NCI-H128 (cell line): Measurements from ENCODE around the gene TFAP2E.
A peak's percentile ranks its signal among the peaks of the same experiment; 100 is the strongest.

Experiments
- DNase-seq: peaks from one replicate; lab custom pipeline; 2025; ENCODE audit not compliant: unreplicated experiment; lab: John Stamatoyannopoulos, UW

The TFAP2E gene

GRCh38 chr1:35641233-35641866 is 68.2 kb downstream of the TFAP2E start, which contains the start of gene PSMB2:
PSMB2 (minus strand) TSS chr1:35641526; CDS start chr1:35641432, 94 bp downstream.
- DNase-seq = peak; percentile 97

- no peak for DNase-seq
These were observed 69.4 kb downstream of the TFAP2E start for GRCh38 chr1:35642471-35642955.

GRCh38 chr1:35644204-35644603 is 71.1 kb downstream of the TFAP2E start:
- no peak for DNase-seq
